Measurements from ENCODE around the gene EEF1E1. TPM values are rescaled to one million over a fixed set of nuclear protein-coding genes. Genes with fewer than 3 reads are reported as not detected.

The EEF1E1 gene
- total and polyA plus RNA-seq, 9 of the 15 experiments (the other 6 are each of a cell fraction or from before 2014, with no cell fraction given) = 135 to 1,355 (median 327) TPM

GRCh38 chr6:8108031-8108660 is 5.8 kb upstream of the EEF1E1 start (continued):
- TF ChIP-seq, protein P1, sequence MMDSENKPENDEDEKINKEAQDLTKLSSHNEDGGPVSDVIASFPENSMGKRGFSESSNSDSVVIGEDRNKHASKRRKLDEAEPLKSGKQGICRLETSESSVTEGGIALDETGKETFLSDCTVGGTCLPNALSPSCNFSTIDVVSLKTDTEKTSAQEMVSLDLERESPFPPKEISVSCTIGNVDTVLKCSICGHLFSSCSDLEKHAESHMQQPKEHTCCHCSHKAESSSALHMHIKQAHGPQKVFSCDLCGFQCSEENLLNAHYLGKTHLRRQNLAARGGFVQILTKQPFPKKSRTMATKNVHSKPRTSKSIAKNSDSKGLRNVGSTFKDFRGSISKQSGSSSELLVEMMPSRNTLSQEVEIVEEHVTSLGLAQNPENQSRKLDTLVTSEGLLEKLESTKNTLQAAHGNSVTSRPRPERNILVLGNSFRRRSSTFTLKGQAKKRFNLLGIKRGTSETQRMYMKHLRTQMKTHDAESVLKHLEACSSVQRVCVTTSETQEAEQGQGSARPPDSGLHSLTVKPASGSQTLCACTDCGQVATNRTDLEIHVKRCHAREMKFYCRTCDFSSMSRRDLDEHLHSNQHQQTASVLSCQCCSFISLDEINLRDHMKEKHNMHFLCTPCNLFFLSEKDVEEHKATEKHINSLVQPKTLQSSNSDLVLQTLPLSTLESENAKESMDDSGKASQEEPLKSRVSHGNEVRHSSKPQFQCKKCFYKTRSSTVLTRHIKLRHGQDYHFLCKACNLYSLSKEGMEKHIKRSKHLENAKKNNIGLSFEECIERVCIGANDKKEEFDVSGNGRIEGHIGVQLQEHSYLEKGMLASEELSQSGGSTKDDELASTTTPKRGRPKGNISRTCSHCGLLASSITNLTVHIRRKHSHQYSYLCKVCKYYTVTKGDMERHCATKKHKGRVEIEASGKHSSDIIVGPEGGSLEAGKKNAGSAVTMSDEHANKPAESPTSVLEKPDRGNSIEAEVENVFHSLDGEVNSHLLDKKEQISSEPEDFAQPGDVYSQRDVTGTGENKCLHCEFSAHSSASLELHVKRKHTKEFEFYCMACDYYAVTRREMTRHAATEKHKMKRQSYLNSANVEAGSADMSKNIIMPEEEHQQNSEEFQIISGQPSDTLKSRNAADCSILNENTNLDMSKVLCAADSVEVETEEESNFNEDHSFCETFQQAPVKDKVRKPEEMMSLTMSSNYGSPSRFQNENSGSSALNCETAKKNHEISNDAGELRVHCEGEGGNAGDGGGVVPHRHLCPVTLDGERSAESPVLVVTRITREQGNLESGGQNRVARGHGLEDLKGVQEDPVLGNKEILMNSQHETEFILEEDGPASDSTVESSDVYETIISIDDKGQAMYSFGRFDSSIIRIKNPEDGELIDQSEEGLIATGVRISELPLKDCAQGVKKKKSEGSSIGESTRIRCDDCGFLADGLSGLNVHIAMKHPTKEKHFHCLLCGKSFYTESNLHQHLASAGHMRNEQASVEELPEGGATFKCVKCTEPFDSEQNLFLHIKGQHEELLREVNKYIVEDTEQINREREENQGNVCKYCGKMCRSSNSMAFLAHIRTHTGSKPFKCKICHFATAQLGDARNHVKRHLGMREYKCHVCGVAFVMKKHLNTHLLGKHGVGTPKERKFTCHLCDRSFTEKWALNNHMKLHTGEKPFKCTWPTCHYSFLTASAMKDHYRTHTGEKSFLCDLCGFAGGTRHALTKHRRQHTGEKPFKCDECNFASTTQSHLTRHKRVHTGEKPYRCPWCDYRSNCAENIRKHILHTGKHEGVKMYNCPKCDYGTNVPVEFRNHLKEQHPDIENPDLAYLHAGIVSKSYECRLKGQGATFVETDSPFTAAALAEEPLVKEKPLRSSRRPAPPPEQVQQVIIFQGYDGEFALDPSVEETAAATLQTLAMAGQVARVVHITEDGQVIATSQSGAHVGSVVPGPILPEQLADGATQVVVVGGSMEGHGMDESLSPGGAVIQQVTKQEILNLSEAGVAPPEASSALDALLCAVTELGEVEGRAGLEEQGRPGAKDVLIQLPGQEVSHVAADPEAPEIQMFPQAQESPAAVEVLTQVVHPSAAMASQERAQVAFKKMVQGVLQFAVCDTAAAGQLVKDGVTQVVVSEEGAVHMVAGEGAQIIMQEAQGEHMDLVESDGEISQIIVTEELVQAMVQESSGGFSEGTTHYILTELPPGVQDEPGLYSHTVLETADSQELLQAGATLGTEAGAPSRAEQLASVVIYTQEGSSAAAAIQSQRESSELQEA (IDR thresholded peaks at IDR 0.05; ENCODE audit: low read depth) = no peak
- peak; percentile 63 for TF ChIP-seq ARID1B (IDR thresholded peaks at IDR 0.05)
- no peak for TF ChIP-seq DDX20 (tag; IDR thresholded peaks at IDR 0.05; ENCODE audit: low read depth)
- TF ChIP-seq ZNF165 (CRISPR knock-in tag; IDR thresholded peaks at IDR 0.05; ENCODE audit: borderline replicate concordance) = no peak
- no peak for TF ChIP-seq MECOM (CRISPR knock-in tag; IDR thresholded peaks at IDR 0.05)
- no peak for TF ChIP-seq SIRT6 (IDR thresholded peaks at IDR 0.05; ENCODE audit: low read depth, low read length)
- no peak for TF ChIP-seq CSDE1 (IDR thresholded peaks at IDR 0.05)
- TF ChIP-seq, protein P2, sequence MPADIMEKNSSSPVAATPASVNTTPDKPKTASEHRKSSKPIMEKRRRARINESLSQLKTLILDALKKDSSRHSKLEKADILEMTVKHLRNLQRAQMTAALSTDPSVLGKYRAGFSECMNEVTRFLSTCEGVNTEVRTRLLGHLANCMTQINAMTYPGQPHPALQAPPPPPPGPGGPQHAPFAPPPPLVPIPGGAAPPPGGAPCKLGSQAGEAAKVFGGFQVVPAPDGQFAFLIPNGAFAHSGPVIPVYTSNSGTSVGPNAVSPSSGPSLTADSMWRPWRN (IDR thresholded peaks at IDR 0.05; ENCODE audit: low read depth) = no peak
- no peak for TF ChIP-seq ATF7 (IDR thresholded peaks at IDR 0.05)
- no peak for TF ChIP-seq DIDO1 (tag; IDR thresholded peaks at IDR 0.05; ENCODE audit: low read depth)
- no peak for TF ChIP-seq STAT6 (CRISPR knock-in tag; IDR thresholded peaks at IDR 0.05)
- no peak for TF ChIP-seq HOMEZ (CRISPR knock-in tag; IDR thresholded peaks at IDR 0.05)
- no peak for TF ChIP-seq RBM39 (optimal IDR thresholded peaks at IDR 0.05; ENCODE audit: low read depth, low read length)
- no peak for TF ChIP-seq BDP1 (IDR thresholded peaks at IDR 0.05; ENCODE audit: insufficient read depth, insufficient read length)
